GM18858 (cell line): Measurements from ENCODE around the gene MRFAP1L1.

Source experiments
- ATAC-seq: cut with Tn5 transposase; IDR thresholded peaks from one replicate; pipeline ENCODE4 v1.9.1; 2021; ENCODE audit not compliant: unreplicated experiment

MRFAP1L1 gene

DNA sequence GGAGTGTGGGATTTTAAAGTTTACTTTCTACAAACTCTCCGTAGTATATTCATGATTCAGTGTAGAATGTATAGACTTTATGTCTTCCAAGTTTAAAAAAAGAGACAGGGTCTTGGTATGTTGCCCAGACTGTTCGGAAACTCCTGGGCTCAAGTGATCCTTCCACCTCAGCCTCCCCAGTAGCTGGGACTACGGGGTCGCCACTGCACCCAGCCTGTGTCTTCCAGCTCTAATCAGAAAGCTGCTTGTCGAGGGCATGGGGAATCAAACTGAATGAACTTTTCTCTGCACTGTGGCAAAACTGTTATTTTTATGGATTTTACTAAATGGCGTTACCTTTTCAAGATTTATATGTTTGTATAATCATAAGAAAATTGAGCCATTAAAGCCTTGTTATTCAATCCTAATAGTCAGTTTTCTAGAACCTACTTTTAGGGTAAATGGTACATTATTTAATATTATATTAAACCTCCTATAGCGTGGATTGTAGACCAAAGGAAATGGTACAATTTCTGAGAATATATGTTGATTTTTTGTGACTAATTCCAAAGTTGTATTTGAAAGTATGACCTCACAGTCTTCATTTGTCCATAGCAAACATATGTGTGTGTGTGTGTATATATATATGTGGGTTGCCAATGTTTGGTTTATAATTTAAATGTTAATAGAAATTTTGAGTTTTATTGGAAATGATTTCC, 7.4 kb upstream of the MRFAP1L1 start:
- no peak for ATAC-seq

- ATAC-seq = peak; percentile 70
These were observed 6.6 kb upstream of the MRFAP1L1 start, which contains the start of gene BLOC1S4 for GRCh38 chr4:6716018-6716911. TSS of gene BLOC1S4 (plus strand) at chr4:6716174. CDS start at chr4:6716210, 36 bp downstream.

GRCh38 chr4:6715704-6716017, 6.0 kb upstream of the MRFAP1L1 start:
- ATAC-seq = no peak

GRCh38 chr4:6714954-6715353, 5.3 kb upstream of the MRFAP1L1 start:
- ATAC-seq = no peak

- no peak for ATAC-seq
These were observed 1.3 kb upstream of the MRFAP1L1 start for GRCh38 chr4:6710996-6711395.

- ATAC-seq = no peak
These were observed 617 bp upstream of the MRFAP1L1 start for GRCh38 chr4:6710282-6710681.

- ATAC-seq = no peak
These were observed 3.5 kb downstream of the MRFAP1L1 start for GRCh38 chr4:6706173-6706572.

DNA sequence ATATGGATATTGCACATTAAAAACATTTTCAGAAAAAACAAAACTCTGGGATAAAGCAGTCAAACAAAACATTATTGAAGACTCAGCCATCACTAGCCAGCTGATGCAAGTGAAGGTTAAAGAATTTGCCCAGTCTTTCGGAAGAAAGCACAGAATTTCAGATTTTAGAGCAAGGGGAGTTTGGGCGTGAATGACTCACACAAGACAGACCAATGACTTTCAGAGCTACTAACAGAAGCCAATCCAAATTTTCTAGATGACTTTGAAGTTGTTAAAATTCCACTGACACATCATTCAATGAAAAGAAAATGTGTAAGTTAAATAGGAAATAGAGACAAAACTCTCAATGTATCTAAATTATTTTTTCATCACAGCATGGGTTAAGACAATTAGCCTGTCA, 4.0 kb downstream of the MRFAP1L1 start:
- ATAC-seq = no peak

GRCh38 chr4:6703786-6704185, 5.9 kb downstream of the MRFAP1L1 start:
- ATAC-seq = no peak

GRCh38 chr4:6702761-6703160, 6.9 kb downstream of the MRFAP1L1 start:
- no peak for ATAC-seq

- no peak for ATAC-seq
These were observed 8.3 kb downstream of the MRFAP1L1 start for GRCh38 chr4:6701371-6701770.

- no peak for ATAC-seq
These were observed 9.8 kb downstream of the MRFAP1L1 start for GRCh38 chr4:6699903-6700302.

GRCh38 chr4:6699388-6699787, 10.3 kb downstream of the MRFAP1L1 start:
- no peak for ATAC-seq

DNA sequence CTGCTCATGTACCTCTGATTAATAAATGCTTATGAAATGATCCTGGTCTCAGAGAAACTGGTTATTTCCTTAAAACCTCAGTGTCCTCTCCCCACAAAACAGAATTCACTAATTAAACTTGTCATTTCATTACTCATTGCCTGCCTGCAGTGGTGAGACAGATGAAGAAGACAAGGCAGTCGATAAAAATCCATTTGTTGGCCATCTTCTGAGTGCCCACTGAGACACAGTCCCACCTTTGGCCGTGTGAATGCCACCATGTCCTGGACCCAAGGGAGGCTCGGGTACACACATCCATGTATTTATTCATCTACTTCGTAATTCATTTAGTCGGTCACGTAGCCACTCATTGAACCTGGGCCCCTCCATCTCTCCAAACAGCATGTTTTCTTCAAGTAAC, 12.5 kb downstream of the MRFAP1L1 start:
- no peak for ATAC-seq

- no peak for ATAC-seq
These were observed 13.1 kb downstream of the MRFAP1L1 start for GRCh38 chr4:6696611-6697010.

GRCh38 chr4:6695660-6696610, 13.7 kb downstream of the MRFAP1L1 start:
- ATAC-seq = no peak

DNA sequence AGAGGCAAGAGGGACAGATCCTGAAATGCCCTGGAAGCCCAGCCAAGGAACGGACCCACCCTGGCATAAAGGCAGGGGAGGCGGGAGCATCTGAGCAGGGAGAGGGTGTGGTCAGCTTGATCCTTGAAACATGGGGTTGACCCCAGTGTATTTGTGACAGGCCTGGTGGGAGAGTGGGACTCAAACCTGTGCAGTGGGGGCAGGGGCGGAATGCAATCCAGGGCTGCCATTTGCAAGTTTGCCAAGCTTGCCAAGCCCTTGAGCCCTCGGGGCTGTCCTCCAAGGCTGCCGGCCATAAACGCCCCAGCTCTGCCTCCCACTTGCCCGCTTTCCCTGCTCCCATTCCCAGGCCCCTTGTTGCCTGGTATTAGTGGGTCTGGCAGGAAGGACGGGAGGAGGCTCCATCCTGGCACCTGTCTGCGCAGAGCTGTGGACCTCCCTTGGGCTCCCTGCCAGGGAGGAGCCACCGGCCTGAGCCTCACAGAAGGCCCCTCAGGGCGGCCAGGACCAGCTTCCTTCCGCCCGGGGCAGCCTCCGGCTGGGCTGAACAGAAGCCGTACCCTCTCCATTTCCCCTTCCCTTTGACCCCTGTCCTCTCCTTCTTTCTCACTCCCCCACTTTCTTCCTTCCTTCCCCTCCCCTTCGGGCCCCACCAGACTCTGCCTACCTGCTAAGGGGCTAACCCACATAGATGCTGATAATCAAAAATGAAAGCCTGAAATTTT, 15.3 kb downstream of the MRFAP1L1 start:
- ATAC-seq = no peak

DNA sequence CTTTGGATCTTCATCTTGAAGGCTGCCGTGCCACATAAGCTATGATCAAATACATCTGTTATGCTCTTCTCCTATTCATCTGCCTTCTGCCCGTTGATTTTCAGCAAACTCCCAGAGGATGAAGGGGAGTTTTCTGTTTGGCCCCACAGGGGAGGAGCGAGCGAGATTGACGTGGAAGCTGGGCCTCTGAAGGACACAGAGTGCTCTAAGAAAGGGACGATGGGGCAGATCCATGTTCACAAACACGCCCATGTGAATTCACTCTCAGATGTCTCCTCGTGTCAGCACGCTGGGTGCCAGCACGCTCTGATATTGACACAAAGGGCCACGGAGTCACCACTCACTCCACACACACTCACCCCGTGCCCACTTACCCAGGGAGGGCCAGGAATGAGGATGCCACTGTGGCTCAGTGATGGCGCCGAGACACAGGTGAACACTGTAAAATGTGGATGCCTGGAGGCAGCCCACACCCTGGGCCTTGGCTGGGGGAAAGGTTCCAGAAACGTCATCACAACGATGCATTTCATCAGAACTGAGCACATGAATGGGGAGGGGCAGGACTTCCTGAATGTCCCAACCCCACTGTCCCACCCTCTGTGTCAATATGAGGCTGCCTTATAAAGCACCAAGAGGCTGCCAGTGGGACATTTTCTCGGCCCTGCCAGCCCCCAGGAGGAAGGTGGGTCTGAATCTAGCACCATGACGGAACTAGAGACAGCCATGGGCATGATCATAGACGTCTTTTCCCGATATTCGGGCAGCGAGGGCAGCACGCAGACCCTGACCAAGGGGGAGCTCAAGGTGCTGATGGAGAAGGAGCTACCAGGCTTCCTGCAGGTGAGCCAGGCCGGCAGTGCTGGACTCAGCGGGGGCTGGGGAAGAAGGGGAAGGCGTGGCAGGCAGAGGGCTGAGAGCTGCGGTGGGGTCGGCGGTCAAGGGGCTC, 16.2 kb downstream of the MRFAP1L1 start, which contains the start of gene S100P:
S100P (plus strand) TSS at position 648 of the 946 bp plus-strand sequence; CDS start at position 703, 55 bp downstream.
- ATAC-seq = no peak

DNA sequence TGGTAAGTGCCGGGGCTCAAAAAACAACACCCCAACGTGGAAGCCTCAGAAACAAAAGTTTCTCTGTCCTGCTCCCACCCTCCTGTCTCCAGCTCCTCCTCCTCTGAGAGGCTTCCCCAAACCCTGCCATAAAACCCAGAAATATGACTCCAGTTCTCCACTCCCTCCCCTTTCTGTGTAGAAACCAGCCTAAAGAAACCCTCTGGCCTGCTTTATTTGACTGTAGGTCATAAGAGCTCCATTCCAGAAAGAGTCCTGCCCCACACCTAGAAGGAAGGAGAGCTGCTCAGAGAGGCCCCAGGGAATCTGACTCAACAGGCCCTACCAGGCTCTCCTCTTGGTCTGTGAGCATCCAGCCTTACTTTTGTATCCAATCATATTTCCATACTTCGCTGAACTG, 16.9 kb downstream of the MRFAP1L1 start:
- ATAC-seq = no peak
